SIG-M5 (cell line): ENCODE data around the gene SPON1.
"Not testable (repeated sequence)": the region's sequence is repeated elsewhere in the genome, so short reads cannot be mapped to it uniquely, and the experiment has no call there.

Experiments used
- DNase-seq: peaks from one replicate; lab custom pipeline; 2025; lab: John Stamatoyannopoulos, UW

Gene SPON1

DNA sequence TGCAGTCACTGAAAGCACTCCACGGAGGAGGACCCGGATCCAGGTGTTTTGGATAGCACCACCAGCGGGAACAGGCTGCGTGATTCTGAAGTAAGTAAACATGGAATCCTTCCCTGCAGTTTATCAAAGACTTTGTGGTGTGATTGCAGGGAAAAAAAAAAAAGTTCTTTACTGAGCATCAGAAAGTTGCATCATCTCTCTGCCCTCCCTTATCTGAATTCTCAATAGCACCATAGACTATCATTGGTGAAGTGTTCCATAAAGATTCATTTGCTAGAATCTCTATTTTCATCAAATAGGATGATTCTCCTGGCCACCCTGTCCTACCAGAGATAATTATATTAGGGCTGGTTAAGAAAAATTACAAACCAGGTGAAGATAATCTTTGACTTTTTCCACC lies 79.0 kb downstream of the SPON1 start:
- DNase-seq = no peak

DNA sequence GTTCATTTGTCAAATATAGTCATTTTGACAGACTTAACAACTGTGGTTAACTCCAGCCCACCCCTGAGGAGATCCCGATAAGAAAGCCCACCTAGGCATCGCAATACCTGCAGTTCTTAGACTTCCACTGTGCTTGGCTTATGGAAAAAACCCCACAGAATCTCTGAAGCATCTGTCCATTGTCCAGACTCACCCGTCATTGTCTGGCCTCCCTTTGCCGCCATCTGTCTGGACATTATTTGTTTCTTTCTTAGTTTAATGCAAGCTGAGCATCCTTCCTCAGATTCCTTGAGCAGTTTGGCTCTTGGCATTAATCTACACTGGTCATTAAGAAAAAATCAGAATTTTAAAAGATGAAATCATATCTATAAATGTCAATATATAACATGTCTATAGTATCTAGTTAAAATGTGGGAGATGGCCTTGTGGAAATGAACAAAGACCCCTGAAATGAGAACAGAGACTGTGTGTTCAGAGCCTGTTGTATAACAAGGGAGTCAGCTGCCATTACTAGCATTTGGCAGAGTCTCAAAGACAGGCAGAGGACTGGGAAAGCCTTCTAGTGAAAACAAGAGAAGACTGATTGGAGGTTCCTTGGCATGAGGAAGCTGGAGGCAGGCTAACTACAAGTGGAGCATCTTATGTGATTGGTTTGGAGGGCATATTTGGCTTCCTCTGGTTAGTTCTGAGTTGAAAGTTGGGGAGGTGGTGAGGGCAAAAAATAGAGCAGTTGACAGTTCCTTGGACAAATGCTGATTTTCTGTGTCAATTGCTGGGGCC lies 80.4 kb downstream of the SPON1 start:
- DNase-seq = no peak

DNA sequence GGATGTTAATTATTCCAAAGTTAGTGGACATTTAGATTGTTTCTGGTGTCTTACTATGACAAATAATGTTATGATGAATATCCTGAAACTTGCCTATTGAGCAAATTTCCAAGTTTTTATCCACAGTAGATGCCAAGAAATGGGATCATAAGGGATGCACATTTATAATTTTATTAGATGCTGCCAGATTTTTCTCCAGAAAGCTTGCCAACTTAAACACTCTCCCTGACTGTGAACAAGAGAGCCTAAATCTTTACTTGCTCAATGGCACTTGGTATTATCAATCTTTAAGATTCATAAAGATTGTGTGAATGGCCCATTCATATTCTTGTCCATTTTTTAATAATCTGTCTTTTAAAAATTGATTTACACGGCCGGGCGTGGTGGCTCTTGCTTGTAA lies 82.4 kb downstream of the SPON1 start:
- no peak for DNase-seq

DNA sequence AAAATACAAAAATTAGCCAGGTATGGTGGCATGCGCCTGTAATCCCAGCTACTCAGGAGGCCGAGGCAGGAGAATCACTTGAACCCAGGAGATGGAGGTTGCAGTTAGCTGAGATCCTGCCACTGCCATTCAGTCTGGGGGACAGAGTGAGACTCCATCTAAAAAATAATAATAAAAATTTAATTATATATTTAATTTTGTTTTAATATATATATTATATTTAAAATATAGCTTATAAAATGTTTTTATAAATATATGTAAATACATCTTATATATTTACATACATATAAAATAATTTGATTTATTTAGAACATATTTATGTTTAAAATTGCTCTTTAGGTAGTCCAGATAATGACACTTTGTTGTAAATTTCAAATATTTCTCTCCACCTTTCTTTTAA lies 82.9 kb downstream of the SPON1 start:
- no peak for DNase-seq

DNA sequence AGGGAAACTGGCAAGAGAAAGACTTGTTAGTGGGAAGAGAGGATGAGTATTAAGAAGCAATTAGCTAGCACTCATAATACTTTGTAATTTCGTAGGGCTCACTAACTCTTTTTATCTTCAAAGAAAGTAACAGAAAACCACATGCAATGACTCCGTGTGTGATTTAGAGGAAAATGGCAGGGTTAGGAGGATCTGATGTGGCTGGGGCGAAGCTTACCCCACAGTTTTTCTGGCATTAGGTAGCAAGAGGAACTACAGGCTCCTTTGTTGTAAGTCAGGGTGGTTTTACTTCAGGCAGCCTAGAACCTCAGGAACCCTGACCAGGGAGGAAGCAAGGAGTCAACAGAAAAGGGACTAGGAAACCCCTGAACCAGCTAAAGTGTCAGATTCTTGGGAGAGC lies 89.7 kb downstream of the SPON1 start:
- no peak for DNase-seq

DNA sequence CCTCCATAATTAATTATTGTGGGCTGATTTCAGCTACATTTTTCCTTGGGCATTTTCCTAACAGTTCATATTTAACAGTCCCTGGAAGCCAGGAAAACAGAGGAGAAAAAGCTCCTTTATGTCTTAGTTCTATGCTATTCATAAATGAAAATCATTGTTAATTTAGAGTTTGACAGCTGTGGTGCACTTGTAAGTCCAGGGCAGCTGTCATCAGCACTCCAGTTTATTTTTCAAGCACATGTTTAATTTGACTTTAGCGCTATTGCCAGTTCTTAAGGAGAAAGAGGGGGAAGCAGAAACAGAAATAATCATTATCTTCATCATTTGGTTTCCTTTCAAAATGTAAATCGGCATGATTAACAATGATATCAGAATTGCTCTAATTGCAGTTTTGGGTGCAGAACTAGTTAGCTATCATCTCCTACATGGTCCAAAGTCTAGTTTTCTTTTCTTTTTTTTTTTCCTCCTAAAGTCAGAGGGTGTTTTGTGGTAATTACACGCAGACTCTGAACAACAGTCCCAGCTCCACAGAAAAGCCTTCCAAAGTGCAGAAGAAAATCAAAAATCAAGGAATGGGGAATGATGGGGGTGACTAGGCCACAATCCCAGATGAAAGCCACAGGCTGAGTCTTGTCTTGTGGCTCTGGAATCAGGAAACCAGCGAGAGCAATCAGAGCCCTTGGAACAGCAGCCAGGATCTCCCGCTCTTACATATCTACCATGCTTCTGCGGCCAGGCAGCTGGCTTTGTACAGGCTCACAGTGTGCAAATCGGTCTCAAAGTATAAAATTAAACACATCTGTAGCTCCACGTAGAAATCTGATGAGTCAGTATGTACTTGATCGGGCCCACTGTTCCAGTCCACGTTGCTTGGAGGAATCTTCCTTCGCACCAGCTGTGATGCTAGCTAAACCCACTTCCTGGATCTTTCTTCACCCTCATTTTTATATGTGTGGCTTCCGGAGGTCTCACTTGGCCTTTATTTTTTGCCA lies 91.9 kb downstream of the SPON1 start:
- DNase-seq = no peak

DNA sequence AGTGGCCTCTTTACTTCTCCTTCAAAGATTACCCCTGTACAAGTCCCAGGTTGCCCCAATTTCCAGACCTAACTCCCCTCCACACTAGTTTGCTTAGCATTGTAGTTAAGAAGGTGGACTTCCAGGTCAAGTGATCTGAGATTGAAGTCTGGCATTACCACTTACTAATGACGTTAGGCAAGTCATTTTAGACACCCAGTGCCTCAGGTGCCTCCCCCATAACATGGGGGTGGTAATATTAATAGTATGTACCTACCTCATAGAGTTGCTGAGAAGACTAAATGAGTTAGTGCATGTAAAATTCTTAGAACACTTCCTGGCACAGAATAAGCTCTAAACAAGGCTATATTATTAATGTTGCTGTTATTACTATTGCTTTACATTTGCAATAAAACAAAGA lies 93.4 kb downstream of the SPON1 start:
- DNase-seq = no peak

DNA sequence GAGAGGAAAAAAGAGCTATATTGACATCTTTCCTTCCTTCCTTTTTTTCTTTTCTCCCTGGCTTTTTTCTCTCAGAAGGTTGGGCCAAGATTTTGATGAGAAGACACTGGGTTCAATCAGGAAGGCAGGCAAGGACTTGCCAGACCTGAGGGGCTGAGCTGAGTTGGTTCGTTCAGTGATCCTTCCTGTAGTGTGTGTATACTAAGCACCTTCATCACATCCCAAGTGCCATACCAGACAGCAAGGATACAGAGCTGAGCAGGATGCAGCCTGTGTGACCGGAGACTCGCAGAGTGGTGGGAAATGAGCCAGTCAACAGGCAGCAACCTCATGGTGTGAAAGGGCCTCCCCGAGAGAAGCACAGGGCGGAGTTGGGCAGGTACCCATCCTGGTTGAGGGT lies 95.5 kb downstream of the SPON1 start:
- DNase-seq = no peak

DNA sequence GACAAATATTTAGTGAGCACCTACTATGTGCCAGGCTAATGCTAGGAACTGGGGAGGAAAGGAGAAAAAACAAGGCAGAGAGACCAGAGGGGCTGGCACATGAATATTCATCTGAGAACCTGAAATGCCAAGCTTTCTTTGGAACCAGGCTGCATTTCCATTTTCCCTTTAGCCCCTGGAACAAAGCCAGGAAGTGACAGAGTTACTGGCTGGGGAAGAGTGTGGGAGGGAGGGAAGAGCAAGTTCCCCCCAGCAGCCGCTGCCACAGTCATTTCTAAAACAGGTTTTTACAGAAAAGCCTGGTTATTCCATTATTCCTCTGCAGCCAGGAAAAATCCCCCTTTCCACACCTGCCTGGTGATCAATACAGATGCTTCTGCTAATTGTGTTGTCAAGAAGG lies 97.0 kb downstream of the SPON1 start:
- DNase-seq = no peak

DNA sequence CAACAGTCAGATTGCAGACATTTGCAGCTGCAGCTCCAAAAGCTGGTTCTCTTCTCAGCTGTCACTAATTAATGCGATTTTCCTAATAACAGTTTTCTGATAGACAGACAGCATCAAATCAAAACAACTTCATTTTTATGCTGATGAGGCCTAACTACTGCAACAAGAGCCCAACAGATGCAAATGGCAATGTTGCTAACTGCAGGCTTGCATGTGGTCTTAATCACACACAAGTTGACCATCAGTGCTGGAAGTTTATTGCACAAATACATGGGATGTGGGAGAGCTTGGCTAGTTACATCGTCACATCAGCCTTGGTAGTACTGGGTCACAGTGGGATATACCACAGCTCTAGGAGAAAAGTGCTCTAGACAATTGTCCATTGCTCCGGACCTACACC lies 99.2 kb downstream of the SPON1 start:
- DNase-seq = no peak

DNA sequence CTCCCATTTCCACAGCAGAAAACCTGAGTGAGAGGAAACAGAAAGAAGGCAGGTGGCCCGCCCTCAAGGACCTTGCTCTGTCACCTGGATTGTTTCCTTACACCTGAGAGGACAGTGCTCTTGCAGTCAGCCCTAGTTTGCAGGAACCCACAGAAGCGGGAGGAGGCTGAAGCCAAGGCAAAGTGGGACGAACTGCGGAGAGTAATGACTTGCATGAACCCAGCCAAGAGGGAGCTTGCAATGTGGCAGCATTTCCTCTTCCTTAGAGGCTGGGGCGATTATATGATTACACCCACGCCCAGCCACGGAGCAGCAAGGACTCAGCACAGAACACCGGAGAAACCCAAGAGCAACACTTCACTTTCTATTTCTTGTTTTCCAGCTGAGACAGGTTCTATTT lies 102.6 kb downstream of the SPON1 start:
- DNase-seq = no peak

DNA sequence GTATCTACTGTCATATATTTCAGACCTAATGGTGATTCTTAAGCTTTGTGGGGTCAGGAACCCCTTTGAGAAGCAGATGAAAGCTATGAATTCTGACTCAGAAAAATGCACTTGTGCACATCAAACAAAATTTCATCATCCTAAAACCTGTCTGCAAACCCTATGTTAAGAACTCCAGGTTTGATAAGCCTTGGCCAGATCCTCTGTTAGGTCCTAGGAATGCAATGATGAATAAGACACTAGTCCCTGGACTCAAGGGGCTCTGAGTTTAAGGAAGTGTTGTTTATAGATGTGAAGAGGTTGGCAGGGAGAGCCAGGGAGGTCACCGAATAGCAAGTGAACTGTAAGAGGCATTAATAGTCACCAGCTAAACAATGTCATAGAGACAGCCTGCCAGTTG lies 103.2 kb downstream of the SPON1 start:
- DNase-seq = no peak

DNA sequence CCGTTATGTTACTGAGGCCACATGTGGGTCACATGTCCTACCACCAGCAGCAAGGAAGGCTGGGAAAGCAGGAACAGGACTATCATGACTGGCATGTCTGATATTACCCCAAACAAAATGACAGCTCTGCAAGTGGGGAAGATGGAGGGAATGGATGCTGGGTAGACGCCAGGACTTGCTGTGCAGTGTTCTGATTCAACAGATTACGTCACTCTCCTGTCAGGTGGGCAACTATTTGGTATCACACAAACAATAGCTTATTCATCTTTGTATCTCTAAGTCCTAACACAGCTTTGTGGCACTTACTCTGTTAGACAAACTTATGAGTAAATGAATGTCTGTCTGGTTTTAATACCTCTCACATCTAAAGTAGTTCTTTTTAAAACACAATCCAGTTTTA lies 105.2 kb downstream of the SPON1 start:
- no peak for DNase-seq

DNA sequence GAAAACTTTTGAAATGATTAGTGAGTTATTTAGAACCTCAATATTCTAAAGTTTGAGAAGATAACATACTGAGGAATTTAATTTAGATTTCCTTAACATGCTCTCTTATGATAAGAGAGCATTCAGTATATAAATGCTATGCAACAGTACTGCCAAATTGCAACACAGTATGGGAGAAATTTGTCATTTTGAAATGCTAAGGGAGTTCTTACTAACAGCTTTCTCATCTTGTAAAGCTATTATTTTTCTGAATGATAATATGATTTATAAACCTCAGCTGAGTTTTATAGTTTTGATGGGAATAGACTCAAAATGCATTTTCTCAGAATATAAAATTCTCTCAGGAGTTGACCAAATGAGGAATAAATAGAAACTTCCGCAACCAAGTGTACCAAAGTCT lies 108.4 kb downstream of the SPON1 start:
- DNase-seq = no peak

DNA sequence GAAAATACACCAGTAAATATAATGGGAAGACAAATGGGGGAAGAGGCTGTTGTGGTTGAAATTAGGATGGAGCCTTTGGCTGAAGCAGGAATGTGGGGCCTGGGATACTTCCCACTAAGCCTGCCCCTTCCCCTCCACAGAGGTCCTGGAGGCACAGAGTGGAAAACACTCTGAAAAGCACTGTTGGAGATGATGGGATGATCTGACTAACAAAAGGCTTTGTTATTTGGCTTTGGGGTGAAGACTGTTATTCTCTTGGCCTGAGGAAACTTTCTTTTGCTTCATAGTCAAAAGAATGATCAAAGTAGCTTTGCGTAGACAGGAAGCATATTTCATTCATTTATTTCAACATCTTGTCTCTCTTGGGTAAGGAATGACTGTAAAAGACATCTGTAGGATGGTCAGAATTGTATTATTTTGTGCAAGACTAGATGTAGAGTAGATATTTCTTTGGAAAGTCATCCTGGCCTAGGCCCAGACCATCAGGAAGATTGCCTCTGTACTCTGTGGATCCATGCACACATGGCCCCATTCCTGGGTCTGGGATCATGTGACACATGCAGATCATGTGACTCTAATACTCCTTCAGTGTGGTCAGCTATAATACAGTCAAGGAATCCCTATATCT lies 111.4 kb downstream of the SPON1 start:
- DNase-seq = no peak

DNA sequence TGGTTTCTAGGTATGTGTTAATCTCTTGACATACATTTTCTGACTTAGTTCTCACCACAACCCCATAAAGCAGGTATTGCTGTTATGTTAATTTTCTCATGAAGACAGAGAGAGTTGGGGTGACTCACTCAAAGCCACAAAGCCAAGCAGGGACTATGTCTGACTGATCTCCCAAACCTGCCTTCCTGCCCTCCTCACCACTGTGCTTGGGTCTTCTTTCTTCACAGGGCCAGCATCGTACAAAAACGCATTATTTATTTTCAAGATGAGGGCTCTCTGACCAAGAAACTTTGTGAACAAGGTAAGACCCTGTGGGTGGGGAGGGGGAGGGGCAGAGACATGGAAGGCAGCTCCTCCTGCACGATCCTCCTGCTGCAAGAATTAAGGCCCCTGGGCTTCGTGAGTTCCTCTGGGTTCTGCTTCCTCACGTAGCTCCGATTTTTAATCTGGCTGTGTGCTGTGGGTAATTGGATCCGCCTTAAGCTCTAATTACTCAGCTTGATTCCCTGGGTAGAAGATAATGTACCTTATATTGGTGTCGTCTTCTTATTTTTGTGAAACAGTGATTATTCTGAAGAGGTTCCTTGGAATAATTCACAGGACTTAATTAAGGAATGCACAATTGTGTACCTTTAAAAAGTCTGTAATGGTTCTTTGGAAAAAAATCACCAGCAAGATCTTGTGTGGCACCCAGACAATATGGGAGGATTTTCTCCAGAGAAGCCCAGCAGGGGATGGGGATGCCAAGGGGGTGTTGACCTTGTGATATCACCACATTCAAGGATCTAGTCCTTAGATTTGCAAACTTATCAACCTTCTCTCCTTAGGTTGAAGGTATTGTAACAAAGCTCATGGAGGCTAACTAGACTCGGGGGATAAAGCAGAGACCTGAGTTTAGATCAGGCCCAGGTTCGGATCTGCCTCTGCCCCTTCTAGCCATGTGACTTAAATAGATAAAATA lies 112.9 kb downstream of the SPON1 start:
- DNase-seq = no peak

DNA sequence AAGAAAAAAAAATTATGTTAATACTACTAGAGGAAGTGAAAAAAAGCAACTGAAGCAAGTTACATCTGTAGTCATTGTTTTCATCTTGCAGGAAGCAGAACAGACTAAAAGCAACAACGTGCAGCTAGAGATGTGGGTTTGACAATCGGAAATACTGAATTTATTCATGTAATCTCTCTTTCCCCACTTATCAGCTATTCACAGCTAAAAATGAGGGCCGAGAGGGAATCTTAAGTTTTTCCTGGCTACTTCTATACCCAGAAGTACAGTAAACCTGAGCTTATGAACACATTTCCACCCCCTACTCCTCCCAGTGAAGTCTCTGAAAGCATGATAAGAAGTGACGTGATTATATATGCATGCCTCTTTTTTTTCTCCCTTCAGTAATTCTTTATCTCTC lies 116.5 kb downstream of the SPON1 start:
- no peak for DNase-seq

DNA sequence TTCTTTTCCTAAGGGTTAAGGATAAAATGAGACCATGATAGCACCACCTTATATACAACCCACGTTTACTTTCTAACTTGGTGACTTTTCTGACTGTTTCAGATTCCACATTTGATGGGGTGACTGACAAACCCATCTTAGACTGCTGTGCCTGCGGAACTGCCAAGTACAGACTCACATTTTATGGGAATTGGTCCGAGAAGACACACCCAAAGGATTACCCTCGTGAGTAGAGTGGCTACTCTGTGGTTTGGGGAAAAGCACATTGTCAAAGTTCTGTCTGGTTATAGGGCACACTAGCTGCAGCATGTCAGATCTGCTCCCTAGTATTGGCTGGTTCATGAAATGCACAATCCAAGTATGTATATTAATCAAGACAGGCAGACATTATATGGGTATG lies 117.3 kb downstream of the SPON1 start:
- no peak for DNase-seq

DNA sequence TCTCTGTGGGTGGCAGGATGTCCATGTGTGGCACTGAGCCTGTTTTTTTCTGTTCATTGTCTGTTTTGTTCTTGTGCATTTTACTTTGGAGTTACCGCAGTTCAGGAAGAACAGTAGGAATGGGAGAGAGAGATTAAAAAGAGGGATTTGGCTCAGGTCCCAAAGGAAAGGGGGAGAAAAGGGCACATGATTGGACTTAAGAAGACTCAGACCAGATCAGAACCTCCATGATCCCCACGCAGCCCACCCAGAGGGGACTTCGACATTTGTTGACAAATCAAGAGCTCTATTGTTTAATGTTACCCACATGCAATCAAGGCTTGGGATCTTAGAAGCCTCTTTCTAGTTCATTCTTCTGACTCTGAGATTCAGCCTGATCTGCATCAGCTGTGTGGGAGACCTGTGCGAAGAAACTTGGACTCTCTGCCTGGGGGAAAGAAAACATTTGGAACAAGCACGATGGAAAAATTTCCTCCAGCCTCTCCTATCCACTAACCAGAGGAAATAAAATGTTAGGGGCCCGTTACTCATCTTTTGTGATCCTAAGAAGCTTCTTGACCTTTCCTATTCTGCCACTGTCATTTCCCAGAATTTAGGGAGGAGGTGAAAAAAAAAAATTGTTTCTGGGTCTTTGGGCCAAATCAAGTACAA lies 119.2 kb downstream of the SPON1 start:
- DNase-seq = no peak

DNA sequence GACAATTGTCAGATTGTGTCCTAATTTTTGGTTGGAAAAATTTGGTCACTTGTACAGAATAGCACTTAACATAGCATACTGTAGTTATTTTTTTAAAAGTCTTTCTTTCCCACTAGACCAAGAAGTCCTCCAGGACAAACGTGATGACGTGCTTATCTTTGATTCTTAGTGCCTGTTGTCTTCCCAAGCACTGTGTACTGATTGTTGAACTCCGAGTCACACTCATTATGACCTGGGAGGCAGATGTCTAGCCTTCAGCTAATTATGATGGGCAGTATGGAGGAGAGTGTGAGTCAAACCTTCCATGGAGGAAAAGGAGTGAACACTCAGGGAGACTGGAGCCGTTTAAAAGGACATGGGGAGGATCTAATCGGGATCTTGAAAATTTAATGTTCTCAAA lies 119.8 kb downstream of the SPON1 start:
- no peak for DNase-seq

DNA sequence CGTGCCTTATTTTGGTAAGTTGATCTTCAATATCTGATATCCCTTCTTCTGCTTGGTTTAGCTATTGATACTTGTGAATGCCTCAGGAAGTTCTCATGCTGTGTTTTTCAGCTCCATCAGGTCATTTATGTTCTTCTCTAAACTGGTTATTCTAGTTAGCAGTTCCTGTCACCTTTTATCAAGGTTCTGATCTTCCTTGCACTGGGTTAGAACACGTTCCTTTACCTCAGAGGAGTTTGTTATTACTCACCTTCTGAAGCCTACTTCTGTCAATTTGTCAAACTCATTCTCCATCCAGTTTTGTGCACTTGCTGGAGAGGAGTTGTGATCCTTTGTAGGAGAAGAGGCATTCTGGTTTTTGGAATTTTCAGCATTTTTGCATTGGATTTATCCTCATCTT lies 126.3 kb downstream of the SPON1 start:
- not testable (repeated sequence) for DNase-seq
